ENCODE data around the gene KRT81. TPM values are rescaled to one million over a fixed set of nuclear protein-coding genes. Genes with fewer than 3 reads are reported as not detected.

Gene KRT81
- total RNA-seq, 1 donor from 2014 or later, result 1.2 TPM

DNA sequence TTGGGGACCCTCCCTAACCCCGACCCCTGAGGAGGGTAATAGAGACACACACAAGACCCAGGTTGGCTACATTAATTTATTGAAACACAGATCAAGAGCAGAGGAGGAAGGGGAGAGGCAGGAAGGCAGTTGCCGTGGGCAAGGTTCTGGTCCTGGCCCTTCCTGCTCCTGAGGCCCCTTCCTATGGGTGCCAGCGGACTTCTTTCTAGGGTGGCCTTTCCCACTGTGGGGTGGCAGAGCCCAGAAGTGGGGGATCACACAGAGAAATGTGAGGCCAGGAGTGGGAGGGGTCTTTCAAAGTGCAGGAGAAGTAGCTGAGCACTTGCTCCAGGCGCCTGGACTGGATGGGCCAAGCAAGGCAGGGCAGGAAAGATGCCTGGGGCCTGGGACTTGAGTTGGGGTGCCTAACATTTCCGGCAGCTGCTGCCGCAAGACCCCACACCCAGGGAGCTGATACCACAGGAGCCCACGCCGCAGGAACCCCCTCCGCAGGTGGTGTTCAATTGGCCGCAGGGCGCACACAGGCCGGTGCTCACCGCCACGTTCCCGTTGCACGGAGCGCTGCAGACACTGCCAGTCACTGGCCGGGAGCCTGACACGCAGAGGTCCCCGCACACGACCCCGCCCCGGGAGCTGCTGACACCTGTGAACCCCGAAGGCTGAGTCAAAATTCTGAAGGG lies 5.3 kb downstream of the KRT81 start:
- DNase-seq (ENCODE audit: low read depth), result no peak
- TF ChIP-seq EZH2 (IDR thresholded peaks at IDR 0.05; ENCODE audit: insufficient read depth, low read length) (no peak), CTCF (IDR thresholded peaks at IDR 0.05; ENCODE audit: insufficient read depth, low read depth, low read length) (no peak)
- H3K36me3 Mint-ChIP-seq (ENCODE audit: low read depth, unreplicated experiment), result no peaks in the 10 kb centered on the region
- H3K4me1 Mint-ChIP-seq (ENCODE audit: low read depth, unreplicated experiment), result peaks cover 21% of the 10 kb centered on the region
- Histone ChIP-seq H3K27ac (ENCODE audit: low read depth, low read length) (no peak overlapping the region), H2AFZ (ENCODE audit: low read depth, low read length) (no peak overlapping the region), H3K79me2 (ENCODE audit: insufficient read depth, low read length) (no peaks in the 10 kb centered on the region), H3K27me3 (ENCODE audit: insufficient read depth, low read length) (no peaks in the 10 kb centered on the region), H3K36me3 (ENCODE audit: insufficient read depth, low read length) (no peaks in the 10 kb centered on the region), H3K4me1 (ENCODE audit: insufficient read depth, low read length) (peaks cover 21% of the 10 kb centered on the region), H3K4me2 (ENCODE audit: low read length) (no peak overlapping the region), H3K9ac (ENCODE audit: low read length) (no peak overlapping the region), H3K9me3 (ENCODE audit: insufficient read depth, low read depth, low read length) (no peaks in the 10 kb centered on the region), H4K20me1 (ENCODE audit: insufficient read depth, low read length) (no peaks in the 10 kb centered on the region), H3K4me3 (ENCODE audit: insufficient read depth, low read depth, low read length) (no peak overlapping the region)
- peaks cover 3% of the 10 kb centered on the region for H3K9me3 Mint-ChIP-seq (ENCODE audit: unreplicated experiment)
- no peak for FAIRE-seq
- no peak overlapping the region for H3K4me3 Mint-ChIP-seq (ENCODE audit: unreplicated experiment)
- H3K27ac Mint-ChIP-seq (ENCODE audit: unreplicated experiment), result no peak overlapping the region
- peaks cover 19% of the 10 kb centered on the region for H3K27me3 Mint-ChIP-seq (ENCODE audit: low read depth, unreplicated experiment)

DNA sequence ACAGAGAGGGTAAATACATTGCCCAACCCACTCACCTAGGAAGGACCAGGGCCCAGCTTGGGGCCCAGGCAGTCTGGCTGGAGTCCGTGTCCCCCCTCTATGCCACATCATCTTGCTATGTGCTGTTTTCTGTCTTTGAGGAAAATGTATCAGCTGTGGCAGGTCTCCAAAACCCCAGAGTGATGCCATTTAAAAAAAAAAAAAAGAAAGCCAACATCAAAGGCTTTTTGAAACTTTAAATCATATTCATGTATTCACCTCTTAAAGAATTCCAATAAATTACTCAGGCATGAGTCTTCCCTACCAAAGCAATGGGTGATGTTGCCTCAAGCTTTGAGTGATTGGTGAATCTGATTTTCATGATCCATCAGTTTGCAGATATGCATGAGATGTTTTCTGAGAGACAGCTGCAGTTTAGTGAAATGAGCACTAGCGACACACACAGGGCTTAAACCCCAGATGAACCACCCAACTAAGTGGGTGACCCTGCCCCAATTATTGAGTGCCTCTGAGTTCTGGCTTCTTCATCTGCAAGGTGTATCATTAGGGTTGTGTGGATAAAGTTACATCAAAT lies 6.1 kb downstream of the KRT81 start:
- H3K9ac ChIP-seq (ENCODE audit: low read length), result no peak overlapping the region
- H3K36me3 ChIP-seq (ENCODE audit: insufficient read depth, low read length), result no peaks in the 10 kb centered on the region
- DNase-seq (ENCODE audit: low read depth) (peak; percentile 49), FAIRE-seq (no peak)
- no peak overlapping the region for H3K4me3 Mint-ChIP-seq (ENCODE audit: unreplicated experiment)
- H3K9me3 ChIP-seq (ENCODE audit: insufficient read depth, low read depth, low read length), result no peaks in the 10 kb centered on the region
- H3K79me2 ChIP-seq (ENCODE audit: insufficient read depth, low read length), result no peaks in the 10 kb centered on the region
- H3K27ac Mint-ChIP-seq (ENCODE audit: unreplicated experiment), result no peak overlapping the region
- peak overlapping the region; percentile 18 for H3K27ac ChIP-seq (ENCODE audit: low read depth, low read length)
- no peak overlapping the region for H2AFZ ChIP-seq (ENCODE audit: low read depth, low read length)
- H3K4me1 Mint-ChIP-seq (ENCODE audit: low read depth, unreplicated experiment), result peaks cover 28% of the 10 kb centered on the region
- H3K27me3 ChIP-seq (ENCODE audit: insufficient read depth, low read length), result no peaks in the 10 kb centered on the region
- no peaks in the 10 kb centered on the region for H4K20me1 ChIP-seq (ENCODE audit: insufficient read depth, low read length)
- H3K9me3 Mint-ChIP-seq (ENCODE audit: unreplicated experiment), result peaks cover 3% of the 10 kb centered on the region
- TF ChIP-seq CTCF (IDR thresholded peaks at IDR 0.05; ENCODE audit: insufficient read depth, low read depth, low read length), result no peak
- TF ChIP-seq EZH2 (IDR thresholded peaks at IDR 0.05; ENCODE audit: insufficient read depth, low read length), result no peak
- peaks cover 28% of the 10 kb centered on the region for H3K4me1 ChIP-seq (ENCODE audit: insufficient read depth, low read length)
- H3K4me3 ChIP-seq (ENCODE audit: insufficient read depth, low read depth, low read length), result no peak overlapping the region
- peak overlapping the region; percentile 16 for H3K4me2 ChIP-seq (ENCODE audit: low read length)
- H3K36me3 Mint-ChIP-seq (ENCODE audit: low read depth, unreplicated experiment), result no peaks in the 10 kb centered on the region
- H3K27me3 Mint-ChIP-seq (ENCODE audit: low read depth, unreplicated experiment), result peaks cover 19% of the 10 kb centered on the region

All from astrocyte (in vitro differentiated cells and primary cell).